Osteocyte (in vitro differentiated cells): ENCODE data around the gene HLA-DOB. TPM values are rescaled to one million over a fixed set of nuclear protein-coding genes. Genes with fewer than 3 reads are reported as not detected.

ENCODE experiments used
- DNase-seq: peaks from one replicate; pipeline ENCODE4 v3.0.0; 2021; ENCODE audit warnings: mixed read lengths; ENCODE audit not compliant: unreplicated experiment; ENCODE audit errors: extremely low spot score
- H3K27ac Mint-ChIP-seq: one replicate; pipeline ENCODE4 v1.8.0; 2021; ENCODE audit warnings: mild to moderate bottlenecking, mixed read lengths; ENCODE audit not compliant: unreplicated experiment
- H3K27me3 Mint-ChIP-seq: one replicate; pipeline ENCODE4 v1.8.0; 2021; ENCODE audit warnings: mixed read lengths; ENCODE audit not compliant: unreplicated experiment
- H3K36me3 Mint-ChIP-seq: one replicate; pipeline ENCODE4 v1.8.0; 2021; ENCODE audit warnings: mixed read lengths; ENCODE audit not compliant: unreplicated experiment
- H3K4me1 Mint-ChIP-seq: one replicate; pipeline ENCODE4 v1.8.0; 2021; ENCODE audit warnings: mixed read lengths; ENCODE audit not compliant: unreplicated experiment
- H3K4me3 Mint-ChIP-seq: one replicate; pipeline ENCODE4 v1.8.0; 2021; ENCODE audit warnings: mild to moderate bottlenecking, moderate library complexity, mixed read lengths; ENCODE audit not compliant: unreplicated experiment
- H3K9me3 Mint-ChIP-seq: one replicate; pipeline ENCODE4 v1.8.0; 2021; ENCODE audit warnings: mixed read lengths; ENCODE audit not compliant: unreplicated experiment
- CTCF ChIP-seq: fragments of 200-600 bp; sonication (generic); IDR thresholded peaks from 2 replicates; pipeline ENCODE4 v1.5.0; 2021; ENCODE audit warnings: antibody characterized with exemption, mild to moderate bottlenecking, moderate library complexity
- total RNA-seq: library from RNA; stranded (reverse); gene quantifications from 2 replicates; pipeline ENCODE4 v1.2.1, GENCODE V29; 2021

The HLA-DOB gene
- total RNA-seq, 1 donor from 2014 or later = 0.24 TPM

- Mint-ChIP-seq H3K27ac (no peak overlapping the region), H3K36me3 (peaks cover 6% of the 10 kb centered on the region), H3K4me3 (no peak overlapping the region), H3K4me1 (peaks cover 27% of the 10 kb centered on the region), H3K9me3 (no peaks in the 10 kb centered on the region), H3K27me3 (no peaks in the 10 kb centered on the region)
- DNase-seq = no peak
- TF ChIP-seq CTCF = no peak
Measured at GRCh38 chr6:32857156-32857891, 40.5 kb upstream of the HLA-DOB start.

- H3K4me1 Mint-ChIP-seq = peaks cover 32% of the 10 kb centered on the region
- H3K27ac Mint-ChIP-seq = peak overlapping the region; percentile 21
- peaks cover 12% of the 10 kb centered on the region for H3K36me3 Mint-ChIP-seq
- no peaks in the 10 kb centered on the region for H3K27me3 Mint-ChIP-seq
- DNase-seq = no peak
- H3K4me3 Mint-ChIP-seq = peak overlapping the region; percentile 19
- H3K9me3 Mint-ChIP-seq = no peaks in the 10 kb centered on the region
- TF ChIP-seq CTCF = no peak
Measured at GRCh38 chr6:32855467-32856174, 38.8 kb upstream of the HLA-DOB start.

GRCh38 chr6:32854376-32855178, 37.8 kb upstream of the HLA-DOB start:
- Mint-ChIP-seq H3K4me1 (peaks cover 32% of the 10 kb centered on the region), H3K4me3 (peak overlapping the region; percentile 92), H3K36me3 (peaks cover 21% of the 10 kb centered on the region), H3K9me3 (no peaks in the 10 kb centered on the region), H3K27me3 (no peaks in the 10 kb centered on the region), H3K27ac (peak overlapping the region; percentile 100)
- no peak for TF ChIP-seq CTCF
- no peak for DNase-seq

- peak; percentile 82 for TF ChIP-seq CTCF
- peak within 1 kb of the TSS; percentile 100 for H3K27ac Mint-ChIP-seq
- H3K9me3 Mint-ChIP-seq = no peaks in the 10 kb centered on the region
- H3K36me3 Mint-ChIP-seq = peaks cover 25% of the 10 kb centered on the region
- DNase-seq = peak; percentile 97
- peak within 1 kb of the TSS; percentile 92 for H3K4me3 Mint-ChIP-seq
- peaks cover 32% of the 10 kb centered on the region for H3K4me1 Mint-ChIP-seq
- H3K27me3 Mint-ChIP-seq = no peaks in the 10 kb centered on the region
Measured at GRCh38 chr6:32853541-32854375, 37.0 kb upstream of the HLA-DOB start, which contains the start of the genes PSMB9 and TAP1. TSS of gene PSMB9 (plus strand) at chr6:32854192. CDS start at chr6:32854230, 38 bp downstream. TSS of gene TAP1 (minus strand) at chr6:32853704. CDS start at chr6:32853636, 68 bp downstream.
